GM12878 (cell line): ENCODE measurements around the gene SLC25A48. TPM values are rescaled to one million over a fixed set of nuclear protein-coding genes. Genes with fewer than 3 reads are reported as not detected.

ENCODE experiments used
- ATAC-seq: fragments of 200-7000 bp; cut with Tn5 transposase; 3 replicates; pipeline ENCODE4 v1.9.1; 2020; ENCODE audit warnings: mild to moderate bottlenecking, moderate library complexity
- BruUV-seq: library from RNA; stranded (reverse); fragments of 400-500 nt; replicated peaks from 2 replicates; lab custom pipeline; 2021; lab: Mats Ljungman, UMichigan
- CTCF ChIA-PET: fragments of 300-600 bp; sonication (Branson Sonifier 250); formaldehyde crosslinking; extraction: SDS; loops from one replicate; lab custom pipeline; 2021; ENCODE audit warnings: inconsistent platforms; lab: Yijun Ruan, JAX
- POLR2A ChIA-PET: fragments of 350-600 bp; formaldehyde crosslinking; extraction: SDS; loops from one replicate; lab custom pipeline; 2021; ENCODE audit warnings: inconsistent platforms; lab: Charles Lee
- RAD21 ChIA-PET: fragments of 300-600 bp; sonication (Branson Sonifier 250); formaldehyde crosslinking; loops from one replicate; lab custom pipeline; 2023; ENCODE audit warnings: antibody characterized with exemption; ENCODE audit not compliant: unreplicated experiment; lab: Charles Lee
- SMC1A ChIA-PET: fragments of 300-600 bp; sonication (Branson Sonifier 250); formaldehyde crosslinking; loops from one replicate; lab custom pipeline; 2023; ENCODE audit not compliant: unreplicated experiment, uncharacterized antibody; lab: Charles Lee
- DNase-seq: peaks from one replicate; pipeline ENCODE4 v3.0.0-alpha.2; 2011; ENCODE audit warnings: low read depth, low spot score
- FAIRE-seq: peaks from 3 replicates; lab custom pipeline; 2011; peaks lifted over from hg19 to GRCh38; lab: Jason Lieb, UNC
- H2AFZ ChIP-seq: 2 replicates; pipeline ENCODE4 v1.6.0; 2011; ENCODE audit warnings: low read depth, low read length, control low read depth; ENCODE audit not compliant: control insufficient read depth
- H3K27ac ChIP-seq: 2 replicates; pipeline ENCODE4 v1.5.1; 2011; ENCODE audit warnings: control low read depth; ENCODE audit not compliant: control insufficient read depth, insufficient read depth
- H3K27me3 ChIP-seq, 2 experiments: replicated peaks in 1 of 2; 2 replicates each; pipeline versions ENCODE4 v1.6.0 to v1.6.1; 2011; ENCODE audit warnings: low read length in 1 of 2; ENCODE audit not compliant: control insufficient read depth in 2 of 2, insufficient read depth in 2 of 2
- H3K36me3 ChIP-seq, 2 experiments: 2 replicates each; pipeline ENCODE4 v1.5.1; 2011; ENCODE audit warnings: low read length in 1 of 2; ENCODE audit not compliant: control insufficient read depth in 2 of 2, insufficient read depth in 2 of 2
- H3K4me1 ChIP-seq: 2 replicates; pipeline ENCODE4 v1.6.1; 2011; ENCODE audit warnings: mild to moderate bottlenecking, low read length, moderate library complexity, mixed read lengths; ENCODE audit not compliant: control insufficient read depth, insufficient read depth
- H3K4me2 ChIP-seq: 2 replicates; pipeline ENCODE4 v1.6.0; 2011; ENCODE audit warnings: control low read depth; ENCODE audit not compliant: control insufficient read depth, insufficient read depth
- H3K4me3 ChIP-seq: fragments of 200-600 bp; sonication (generic); 2 replicates; pipeline ENCODE4 v1.5.1; 2016
- H3K79me2 ChIP-seq: 2 replicates; pipeline ENCODE4 v1.6.0; 2011; ENCODE audit warnings: low read length; ENCODE audit not compliant: control insufficient read depth, insufficient read depth
- H3K9ac ChIP-seq: 2 replicates; pipeline ENCODE4 v1.8.0; 2011; ENCODE audit warnings: low read length, control low read depth, mixed read lengths; ENCODE audit not compliant: control insufficient read depth, insufficient read depth
- H3K9me3 ChIP-seq: replicated peaks from 3 replicates; pipeline ENCODE4 v1.5.1; 2011; ENCODE audit warnings: mild to moderate bottlenecking, low read length; ENCODE audit not compliant: control insufficient read depth, insufficient read depth
- H4K20me1 ChIP-seq: 2 replicates; pipeline ENCODE4 v1.6.0; 2011; ENCODE audit not compliant: control insufficient read depth, insufficient read depth
- BCL11A ChIP-seq: IDR thresholded peaks from 2 replicates; pipeline ENCODE4 v1.6.1; 2011; ENCODE audit warnings: low read depth, low read length
- CHD2 ChIP-seq: IDR thresholded peaks from 2 replicates; pipeline ENCODE4 v1.6.1; 2011; ENCODE audit warnings: low read depth, low read length, improper control_type of control experiment, borderline replicate concordance
- CREB1 ChIP-seq: IDR thresholded peaks from 2 replicates; pipeline ENCODE4 v1.6.1; 2012; ENCODE audit warnings: low read depth, mild to moderate bottlenecking, inconsistent platforms
- E2F8 ChIP-seq: fragments of 450-650 bp; IDR thresholded peaks from 2 replicates; pipeline ENCODE4 v1.6.1; 2018; ENCODE audit warnings: mild to moderate bottlenecking, low read depth, moderate library complexity; ENCODE audit not compliant: partially characterized antibody
- ELK1 ChIP-seq: IDR thresholded peaks from 2 replicates; pipeline ENCODE4 v1.6.1; 2012; ENCODE audit warnings: low read depth, low read length, improper control_type of control experiment
- KAT2A ChIP-seq: conservative IDR thresholded peaks from 2 replicates; pipeline ENCODE4 v1.6.1; 2011; ENCODE audit warnings: low read depth, low read length; ENCODE audit not compliant: control insufficient read depth
- POLR2A ChIP-seq: IDR thresholded peaks from 2 replicates; pipeline ENCODE4 v1.6.1; 2011; ENCODE audit warnings: low read depth, mild to moderate bottlenecking, low read length
- RBBP5 ChIP-seq: fragments of 200-600 bp; sonication (generic); conservative IDR thresholded peaks from 2 replicates; pipeline ENCODE4 v1.6.1; 2016
- RFX5 ChIP-seq: IDR thresholded peaks from 2 replicates; pipeline ENCODE4 v1.6.1; 2011; ENCODE audit warnings: low read depth, low read length, improper control_type of control experiment
- SMAD5 ChIP-seq: IDR thresholded peaks from 2 replicates; pipeline ENCODE4 v1.6.1; 2016; ENCODE audit warnings: antibody characterized with exemption, low read depth
- TCF3 ChIP-seq: IDR thresholded peaks from 2 replicates; pipeline ENCODE4 v1.6.1; 2012; ENCODE audit warnings: low read depth, mild to moderate bottlenecking, low read length, borderline replicate concordance; ENCODE audit not compliant: insufficient read depth
- ZNF207 ChIP-seq: fragments of 450-650 bp; IDR thresholded peaks from 2 replicates; pipeline ENCODE4 v1.6.1; 2014; ENCODE audit warnings: antibody characterized with exemption, mild to moderate bottlenecking, borderline replicate concordance
- ZNF384 ChIP-seq: IDR thresholded peaks from 2 replicates; pipeline ENCODE4 v1.6.1; 2012; ENCODE audit warnings: low read depth, mild to moderate bottlenecking, low read length, improper control_type of control experiment, borderline replicate concordance
- whole genome bisulfite sequencing: methylation state at CpG from one replicate; pipeline ENCODE4 v1.1.6; 2016; ENCODE audit warnings: low lambda C conversion rate; ENCODE audit not compliant: insufficient replicate concordance, insufficient coverage; ENCODE audit errors: missing lambda C conversion rate; 5-methylcytosine and 5-hydroxymethylcytosine counted together
- in situ Hi-C: fragments of 300-500 bp; cut with MboI; formaldehyde crosslinking; loops from 9 replicates; pipeline ENCODE4 v1.14.3; 2018; ENCODE audit warnings: mixed read lengths
- intact Hi-C: fragments of 100-400 bp; cut with micrococcal nuclease; formaldehyde crosslinking; loops from one replicate; pipeline ENCODE4 v1.14.2; 2022; ENCODE audit not compliant: unreplicated experiment
- polyA plus RNA-seq, 11 experiments: library from polyadenylated mRNA; depleted of rRNA in 4 of 11; unstranded in 6 of 11; stranded (reverse) in 5 of 11; fragments of >200 nt; fragmentation: Nextera tagmentation in 4 of 11; fragmentation: Illumina TruSeq in 1 of 11; extraction: Ambion mirVana in 4 of 11; extraction: Trizol in 1 of 11; gene quantifications; 1 replicate in 1 of 11; 2 replicates in 10 of 11; pipeline versions ENCODE4 v1.2.1 to v1.2.3, GENCODE V29; 2011 to 2016; ENCODE audit warnings: inconsistent platforms in 2 of 11, missing spikeins in 2 of 11, low read depth in 1 of 11
- total RNA-seq, 4 experiments: library from RNA; depleted of rRNA in 3 of 4; stranded (reverse); fragments of >200 nt in 3 of 4; fragmentation: Illumina TruSeq in 1 of 4; extraction: Trizol in 1 of 4; gene quantifications; 2 replicates each; pipeline versions ENCODE4 v1.2.1 to v1.2.3, GENCODE V29; 2013 to 2021

Gene SLC25A48
- total and polyA plus RNA-seq, 10 of the 15 experiments (the other 5 are each of a cell fraction or from before 2014, with no cell fraction given): 0.06 TPM; not detected in 9

DNA sequence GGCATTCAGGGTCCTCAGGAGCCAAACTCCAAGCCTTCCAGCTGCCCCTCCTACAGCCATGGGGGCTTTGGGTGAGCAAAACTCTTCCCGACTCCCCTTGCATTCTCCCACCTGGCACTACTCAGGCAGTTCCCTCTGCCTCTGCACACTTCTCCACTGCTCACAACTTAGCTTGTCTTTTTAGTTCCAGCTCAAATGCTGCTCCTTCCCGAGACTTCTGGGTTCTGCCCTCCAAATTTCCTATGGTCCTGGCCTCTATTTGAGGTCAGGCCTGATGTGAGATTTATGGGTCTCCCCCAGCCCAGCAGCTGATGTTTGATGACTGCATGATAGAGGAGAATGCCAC lies 5.7 kb upstream of the SLC25A48 start:
- Histone ChIP-seq H3K4me3 (no peak overlapping the region), H2AFZ (no peak overlapping the region), H3K27me3 (peaks cover 0 to 4% of the 10 kb centered on the region in 2 experiments; a peak in 2 of 4 replicates), H4K20me1 (no peaks in the 10 kb centered on the region; the same call in 1 of the 2 replicates), H3K4me2 (no peak overlapping the region), H3K36me3 (no peaks in the 10 kb centered on the region), H3K79me2 (no peaks in the 10 kb centered on the region), H3K27ac (no peak overlapping the region), H3K9me3 (no peaks in the 10 kb centered on the region), H3K4me1 (no peaks in the 10 kb centered on the region), H3K9ac (no peak overlapping the region)
- ChIA-PET POLR2A (no interaction called here), SMC1A (interaction anchor here (1.1 kb wide), 1 partner anchor 63 kb away, joined by 3 read pairs; no protein-coding TSS in a partner anchor), CTCF (interaction anchor here (0.7 to 1.5 kb wide), 3 partner anchors 262 to 268 kb away, joined by 3 to 5 read pairs (median 5); no protein-coding TSS in a partner anchor), RAD21 (no interaction called here)
- FAIRE-seq (no peak), DNase-seq (no peak), ATAC-seq (no peak)
- intact Hi-C loops (no loop called here), in situ Hi-C loops (no loop called here)
- BruUV-seq: no TSS peak
- no peak for TF ChIP-seq CREB1
- no peak for TF ChIP-seq POLR2A
- TF ChIP-seq ELK1: no peak
- no peak for TF ChIP-seq RBBP5
- no peak for TF ChIP-seq BCL11A
- no peak for TF ChIP-seq SMAD5
- WGBS: 4% methylated on average over 2 of the region's 2 CpGs

GRCh38 chr5:135829179-135829578 lies 5.3 kb upstream of the SLC25A48 start:
- BruUV-seq: no TSS peak
- ATAC-seq: no peak
- no peak for DNase-seq
- no peak overlapping the region for H2AFZ ChIP-seq
- H3K9ac ChIP-seq: no peak overlapping the region
- H3K9me3 ChIP-seq: no peaks in the 10 kb centered on the region
- TF ChIP-seq ZNF207 (no peak), CHD2 (no peak), KAT2A (no peak), RFX5 (no peak), E2F8 (no peak), ZNF384 (no peak), ELK1 (no peak), POLR2A (no peak), TCF3 (no peak)
- TF ChIP-seq, all 136 proteins: peak for 0
- FAIRE-seq: no peak
- Histone ChIP-seq H3K4me3 (no peak overlapping the region), H3K27ac (no peak overlapping the region), H3K4me1 (no peaks in the 10 kb centered on the region), H3K36me3 (no peaks in the 10 kb centered on the region), H4K20me1 (no peaks in the 10 kb centered on the region; the same call in 1 of the 2 replicates), H3K79me2 (no peaks in the 10 kb centered on the region), H3K4me2 (no peak overlapping the region), H3K27me3 (peaks cover 0 to 4% of the 10 kb centered on the region in 2 experiments; a peak in 2 of 4 replicates)
- intact Hi-C loops: no loop called here
- RAD21 ChIA-PET: no interaction called here
- CTCF ChIA-PET: interaction anchor here (1.2 to 2.9 kb wide), 4 partner anchors 10 to 267 kb away, joined by 5 to 40 read pairs (median 5); no protein-coding TSS in a partner anchor
- in situ Hi-C loops: no loop called here
- POLR2A ChIA-PET: no interaction called here
- WGBS: 58% methylated on average over 7 of the region's 7 CpGs
- SMC1A ChIA-PET: no interaction called here
